NT2/D1 (cell line): Measurements from ENCODE around the gene LINC00237.

Experiments
- YY1 ChIP-seq: IDR thresholded peaks from 2 replicates; pipeline ENCODE4 v1.6.1; 2011; ENCODE audit not compliant: insufficient read length, insufficient read depth
- ZNF274 ChIP-seq: IDR thresholded peaks from 2 replicates; pipeline ENCODE4 v1.6.1; 2011; ENCODE audit warnings: mild to moderate bottlenecking, low read depth, low read length

DNA sequence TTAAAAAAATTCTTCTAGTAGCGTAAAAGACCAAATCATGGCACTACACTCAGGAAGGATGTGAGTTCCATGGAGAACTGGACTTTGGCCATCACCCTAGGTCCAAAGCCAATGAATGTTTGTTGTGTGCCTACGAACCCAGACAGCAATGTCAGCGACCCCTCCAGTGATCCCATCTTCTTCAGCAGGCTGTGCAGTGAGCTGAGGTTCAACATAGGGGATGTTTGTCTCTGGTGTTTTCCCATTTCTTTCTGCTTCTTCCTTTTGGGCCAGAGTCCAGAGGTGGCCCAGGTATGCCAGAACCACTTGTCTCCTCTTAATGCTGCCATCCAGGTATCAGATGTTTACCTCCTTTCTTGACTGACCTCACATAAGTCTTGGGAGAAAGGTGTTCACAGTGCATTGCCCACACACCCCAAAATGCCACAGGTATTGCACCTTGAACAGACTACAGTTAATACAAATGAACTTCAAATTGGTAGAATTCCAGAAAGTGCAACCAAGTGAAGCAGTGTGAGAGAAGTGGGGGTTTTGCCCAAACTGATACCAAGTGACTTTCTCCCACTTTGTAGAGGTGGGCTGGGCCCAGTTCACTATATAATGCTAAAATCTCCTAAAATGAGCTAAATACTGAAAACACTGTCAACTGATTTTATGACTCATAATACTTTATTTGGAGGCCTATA is 33.9 kb upstream of the LINC00237 start:
- TF ChIP-seq YY1, result no peak
- TF ChIP-seq ZNF274, result no peak
